ENCODE measurements around the gene ERMN. TPM values are rescaled to one million over a fixed set of nuclear protein-coding genes. Genes with fewer than 3 reads are reported as not detected.
"Not testable (repeated sequence)": the region's sequence is repeated elsewhere in the genome, so short reads cannot be mapped to it uniquely, and the experiment has no call there.

The ERMN gene
- polyA plus RNA-seq, 1 donor (not counting 4 experiments of a cell fraction or from before 2014, with no cell fraction given) = not detected

DNA sequence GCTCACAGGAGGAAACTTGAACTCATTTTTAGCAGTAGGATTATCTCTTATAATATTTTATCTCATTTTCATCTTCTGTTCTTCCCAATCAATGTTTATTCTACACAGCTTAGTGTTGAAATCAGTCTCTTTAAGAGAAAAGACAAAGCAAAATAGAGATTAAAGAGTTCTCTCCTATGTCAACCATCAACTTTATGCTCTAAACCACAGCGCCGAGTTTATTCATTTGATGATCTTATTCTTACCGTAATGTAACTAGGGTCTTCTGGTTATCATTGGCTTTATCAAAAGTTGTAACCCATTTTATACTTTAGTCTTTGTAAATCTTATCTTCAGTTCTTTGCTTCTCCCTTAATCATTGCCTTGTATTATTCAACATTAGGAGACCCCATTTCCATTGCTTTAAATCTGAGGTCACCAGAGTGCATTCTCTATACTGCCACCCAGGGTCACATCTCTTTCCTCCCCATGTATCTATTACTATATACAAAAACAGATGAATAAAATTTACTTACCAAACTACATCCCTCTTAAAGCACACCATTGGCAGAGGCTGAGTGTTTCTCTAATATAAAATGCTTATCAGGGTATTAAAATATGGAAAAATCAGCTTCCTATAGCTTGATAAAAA lies 22.8 kb upstream of the ERMN start:
- no peak overlapping the region for H3K4me2 ChIP-seq (ENCODE audit: control insufficient read depth, extremely low read depth, insufficient read depth, low read depth, low read length)
- no peak overlapping the region for H3K9ac ChIP-seq (ENCODE audit: control insufficient read depth, extremely low read depth, insufficient read depth, low read length)
- FAIRE-seq = no peak
- H3K27ac ChIP-seq (ENCODE audit: control insufficient read depth, insufficient read depth, low read length) = no peak overlapping the region
- no peak for DNase-seq (ENCODE audit: low read depth, low spot score)
- no peak overlapping the region for H2AFZ ChIP-seq (ENCODE audit: control insufficient read depth, low read length)
- H3K9me3 ChIP-seq (ENCODE audit: control insufficient read depth, low read depth, low read length) = no peaks in the 10 kb centered on the region
- dilution Hi-C loops (cut with MboI; ENCODE audit: extremely low pct_ligation_motif_present, low sequenced_read_pairs) = no loop called here
- no peak overlapping the region for H3K4me3 ChIP-seq (ENCODE audit: control insufficient read depth in 2 of 3, extremely low read depth in 1 of 3, insufficient read depth in 2 of 3, low read depth in 1 of 3, low read length in 3 of 3)
- no peaks in the 10 kb centered on the region for H4K20me1 ChIP-seq (ENCODE audit: control insufficient read depth, extremely low read depth, insufficient read depth, low read length)
- TF ChIP-seq, protein P1, sequence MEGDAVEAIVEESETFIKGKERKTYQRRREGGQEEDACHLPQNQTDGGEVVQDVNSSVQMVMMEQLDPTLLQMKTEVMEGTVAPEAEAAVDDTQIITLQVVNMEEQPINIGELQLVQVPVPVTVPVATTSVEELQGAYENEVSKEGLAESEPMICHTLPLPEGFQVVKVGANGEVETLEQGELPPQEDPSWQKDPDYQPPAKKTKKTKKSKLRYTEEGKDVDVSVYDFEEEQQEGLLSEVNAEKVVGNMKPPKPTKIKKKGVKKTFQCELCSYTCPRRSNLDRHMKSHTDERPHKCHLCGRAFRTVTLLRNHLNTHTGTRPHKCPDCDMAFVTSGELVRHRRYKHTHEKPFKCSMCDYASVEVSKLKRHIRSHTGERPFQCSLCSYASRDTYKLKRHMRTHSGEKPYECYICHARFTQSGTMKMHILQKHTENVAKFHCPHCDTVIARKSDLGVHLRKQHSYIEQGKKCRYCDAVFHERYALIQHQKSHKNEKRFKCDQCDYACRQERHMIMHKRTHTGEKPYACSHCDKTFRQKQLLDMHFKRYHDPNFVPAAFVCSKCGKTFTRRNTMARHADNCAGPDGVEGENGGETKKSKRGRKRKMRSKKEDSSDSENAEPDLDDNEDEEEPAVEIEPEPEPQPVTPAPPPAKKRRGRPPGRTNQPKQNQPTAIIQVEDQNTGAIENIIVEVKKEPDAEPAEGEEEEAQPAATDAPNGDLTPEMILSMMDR (optimal IDR thresholded peaks at IDR 0.05 in 1 of 3, IDR thresholded peaks at IDR 0.05 in 1 of 3, conservative IDR thresholded peaks at IDR 0.05 in 1 of 3; ENCODE audit: extremely low read depth in 1 of 3, insufficient read depth in 2 of 3, low read length in 3 of 3) = no peak
- no peak for TF ChIP-seq EZH2 (IDR thresholded peaks at IDR 0.05; ENCODE audit: low read length)
- H3K9me1 ChIP-seq (ENCODE audit: control insufficient read depth, extremely low read depth, insufficient read depth, low read length) = no peaks in the 10 kb centered on the region
- H3K27me3 ChIP-seq (ENCODE audit: control insufficient read depth, extremely low read depth, insufficient read depth, low read length) = no peaks in the 10 kb centered on the region
- no peaks in the 10 kb centered on the region for H3K4me1 ChIP-seq (ENCODE audit: control insufficient read depth, extremely low read depth, insufficient read depth, low read length)
- H3K36me3 ChIP-seq (ENCODE audit: control insufficient read depth in 2 of 2, extremely low read depth in 1 of 2, insufficient read depth in 2 of 2, low read length in 2 of 2) = no peaks in the 10 kb centered on the region
- no peaks in the 10 kb centered on the region for H3K79me2 ChIP-seq (ENCODE audit: control insufficient read depth, insufficient read depth, low read length)

DNA sequence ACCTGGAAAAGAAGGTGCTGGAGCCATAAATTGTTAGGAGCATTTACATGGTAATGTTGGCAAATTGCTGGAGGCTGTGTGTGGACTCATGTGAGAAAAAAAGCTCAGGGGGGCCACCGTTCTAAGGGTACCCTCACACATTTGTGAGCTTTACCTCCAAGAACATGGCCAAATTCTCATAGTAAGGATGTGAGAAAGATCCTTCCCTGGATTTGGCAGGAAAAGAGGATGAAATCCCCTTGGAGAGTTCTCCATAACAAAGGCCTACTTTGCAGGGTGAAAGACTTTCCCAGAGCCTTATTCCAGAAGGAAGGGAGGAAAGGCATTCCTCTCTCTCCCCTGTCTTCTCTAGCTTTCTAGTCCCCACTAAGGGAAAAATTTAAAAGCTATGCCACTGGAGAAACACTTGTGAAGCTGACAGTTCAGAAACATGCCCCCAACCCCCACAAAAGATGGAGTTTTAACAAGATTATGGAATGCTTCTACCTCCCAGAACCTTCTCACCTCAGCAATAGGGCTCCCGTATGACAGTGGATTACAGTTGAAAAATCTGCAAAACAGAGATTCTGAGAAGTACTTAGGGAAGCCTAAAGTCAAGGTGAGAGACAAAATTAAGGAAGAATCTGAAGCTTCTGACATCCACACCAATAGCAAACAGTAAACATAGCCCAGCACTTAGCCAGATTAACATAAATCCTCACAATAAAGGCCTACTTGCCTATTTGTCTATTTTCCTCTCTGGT lies 20.2 kb upstream of the ERMN start:
- H3K9me1 ChIP-seq (ENCODE audit: control insufficient read depth, extremely low read depth, insufficient read depth, low read length) = no peaks in the 10 kb centered on the region
- H3K4me3 ChIP-seq (ENCODE audit: control insufficient read depth in 2 of 3, extremely low read depth in 1 of 3, insufficient read depth in 2 of 3, low read depth in 1 of 3, low read length in 3 of 3) = no peak overlapping the region
- TF ChIP-seq, protein P1 (optimal IDR thresholded peaks at IDR 0.05 in 1 of 3, IDR thresholded peaks at IDR 0.05 in 1 of 3, conservative IDR thresholded peaks at IDR 0.05 in 1 of 3; ENCODE audit: extremely low read depth in 1 of 3, insufficient read depth in 2 of 3, low read length in 3 of 3) = no peak
- no peak for TF ChIP-seq EZH2 (IDR thresholded peaks at IDR 0.05; ENCODE audit: low read length)
- dilution Hi-C loops (cut with MboI; ENCODE audit: extremely low pct_ligation_motif_present, low sequenced_read_pairs) = no loop called here
- H3K27me3 ChIP-seq (ENCODE audit: control insufficient read depth, extremely low read depth, insufficient read depth, low read length) = no peaks in the 10 kb centered on the region
- no peak overlapping the region for H3K4me2 ChIP-seq (ENCODE audit: control insufficient read depth, extremely low read depth, insufficient read depth, low read depth, low read length)
- DNase-seq (ENCODE audit: low read depth, low spot score) (no peak), FAIRE-seq (no peak)
- H3K9me3 ChIP-seq (ENCODE audit: control insufficient read depth, low read depth, low read length) = no peaks in the 10 kb centered on the region
- no peak overlapping the region for H2AFZ ChIP-seq (ENCODE audit: control insufficient read depth, low read length)
- no peaks in the 10 kb centered on the region for H3K79me2 ChIP-seq (ENCODE audit: control insufficient read depth, insufficient read depth, low read length)
- H3K4me1 ChIP-seq (ENCODE audit: control insufficient read depth, extremely low read depth, insufficient read depth, low read length) = no peaks in the 10 kb centered on the region
- H3K27ac ChIP-seq (ENCODE audit: control insufficient read depth, insufficient read depth, low read length) = no peak overlapping the region
- H3K36me3 ChIP-seq (ENCODE audit: control insufficient read depth in 2 of 2, extremely low read depth in 1 of 2, insufficient read depth in 2 of 2, low read length in 2 of 2) = no peaks in the 10 kb centered on the region
- H4K20me1 ChIP-seq (ENCODE audit: control insufficient read depth, extremely low read depth, insufficient read depth, low read length) = no peaks in the 10 kb centered on the region
- no peak overlapping the region for H3K9ac ChIP-seq (ENCODE audit: control insufficient read depth, extremely low read depth, insufficient read depth, low read length)

DNA sequence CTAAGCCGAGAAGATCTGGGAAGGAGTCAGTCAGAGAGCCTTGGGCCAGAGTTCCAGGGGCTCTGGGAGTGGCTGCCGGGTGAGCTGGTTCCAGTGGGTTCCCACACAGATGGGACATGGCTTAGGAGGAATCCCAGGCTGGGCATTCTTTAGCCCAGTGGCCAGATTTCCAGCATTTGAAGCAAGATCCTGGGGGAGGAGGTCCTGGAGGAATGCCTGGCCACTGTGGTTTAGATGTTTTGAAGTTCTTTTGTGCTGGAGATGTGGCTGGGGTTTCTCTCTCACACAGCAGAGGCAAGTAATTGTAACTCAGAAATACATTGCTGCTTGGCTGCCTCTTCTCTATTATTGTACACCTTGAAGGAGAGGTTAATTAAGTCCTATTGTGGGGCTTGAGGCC lies 15.8 kb upstream of the ERMN start:
- H3K9me3 ChIP-seq (ENCODE audit: control insufficient read depth, low read depth, low read length); H3K9ac ChIP-seq (ENCODE audit: control insufficient read depth, extremely low read depth, insufficient read depth, low read length); DNase-seq (ENCODE audit: low read depth, low spot score); H2AFZ ChIP-seq (ENCODE audit: control insufficient read depth, low read length); H4K20me1 ChIP-seq (ENCODE audit: control insufficient read depth, extremely low read depth, insufficient read depth, low read length); H3K4me1 ChIP-seq (ENCODE audit: control insufficient read depth, extremely low read depth, insufficient read depth, low read length); dilution Hi-C loops (cut with MboI; ENCODE audit: extremely low pct_ligation_motif_present, low sequenced_read_pairs); H3K79me2 ChIP-seq (ENCODE audit: control insufficient read depth, insufficient read depth, low read length); H3K4me3 ChIP-seq (ENCODE audit: control insufficient read depth in 2 of 3, extremely low read depth in 1 of 3, insufficient read depth in 2 of 3, low read depth in 1 of 3, low read length in 3 of 3); H3K27me3 ChIP-seq (ENCODE audit: control insufficient read depth, extremely low read depth, insufficient read depth, low read length); FAIRE-seq; H3K27ac ChIP-seq (ENCODE audit: control insufficient read depth, insufficient read depth, low read length); H3K36me3 ChIP-seq (ENCODE audit: control insufficient read depth in 2 of 2, extremely low read depth in 1 of 2, insufficient read depth in 2 of 2, low read length in 2 of 2); H3K9me1 ChIP-seq (ENCODE audit: control insufficient read depth, extremely low read depth, insufficient read depth, low read length); H3K4me2 ChIP-seq (ENCODE audit: control insufficient read depth, extremely low read depth, insufficient read depth, low read depth, low read length): not testable (repeated sequence)

Data from keratinocyte (primary cell).